GM13977 (cell line): ENCODE measurements around the gene DELE1.

Experiments
- DNase-seq: peaks from one replicate; pipeline ENCODE4 v3.0.0; 2012; ENCODE audit warnings: low spot score
- in situ Hi-C: fragments of 300-500 bp; cut with MboI; formaldehyde crosslinking; loops from one replicate; pipeline ENCODE4 v1.12.0; 2022; ENCODE audit warnings: low sequenced_read_pairs, low pct_unique_long_range_greater_than_20kb, mixed read lengths, inconsistent platforms; ENCODE audit not compliant: unreplicated experiment
- TF ChIP-seq, protein P1 (sequence below): IDR thresholded peaks from 2 replicates; pipeline ENCODE4 v1.5.1; 2012; ENCODE audit warnings: mild to moderate bottlenecking, control low read depth; ENCODE audit not compliant: insufficient read depth; ENCODE audit errors: extremely low read depth, missing control alignments

Gene DELE1

DNA sequence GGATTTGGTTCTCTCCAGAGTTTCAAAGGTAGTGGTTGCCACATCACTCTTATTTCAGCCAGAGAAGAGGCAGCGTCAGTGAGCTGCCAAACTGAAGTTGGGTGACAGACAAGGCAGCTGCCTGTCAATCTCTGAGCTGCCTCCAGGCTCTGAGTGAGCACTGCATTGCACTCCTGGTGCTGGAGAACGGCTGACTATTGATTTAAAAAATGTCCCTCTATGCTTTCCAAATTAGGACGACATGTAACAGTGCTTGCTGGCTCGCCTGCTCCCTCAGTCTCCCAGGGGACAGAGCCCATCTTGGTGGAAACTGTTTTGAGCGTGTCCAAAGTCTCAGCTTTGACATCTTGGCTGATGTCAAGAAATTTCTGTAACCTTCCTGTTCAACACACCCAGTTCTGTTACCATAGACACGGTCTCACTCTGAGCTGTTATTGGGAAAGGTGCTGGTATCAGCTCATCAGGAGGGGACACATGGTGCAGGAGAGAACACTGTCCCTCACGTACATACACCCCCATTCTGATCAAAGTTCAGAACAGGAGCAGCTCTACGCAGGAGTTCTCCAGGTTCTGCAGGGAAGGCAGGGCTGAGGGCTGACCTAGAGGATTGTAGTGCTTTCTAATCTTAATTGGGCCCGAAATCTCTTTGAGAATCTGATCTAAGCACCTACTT lies 18.6 kb downstream of the DELE1 start:
- in situ Hi-C loops: no loop called here
- TF ChIP-seq, protein P1, sequence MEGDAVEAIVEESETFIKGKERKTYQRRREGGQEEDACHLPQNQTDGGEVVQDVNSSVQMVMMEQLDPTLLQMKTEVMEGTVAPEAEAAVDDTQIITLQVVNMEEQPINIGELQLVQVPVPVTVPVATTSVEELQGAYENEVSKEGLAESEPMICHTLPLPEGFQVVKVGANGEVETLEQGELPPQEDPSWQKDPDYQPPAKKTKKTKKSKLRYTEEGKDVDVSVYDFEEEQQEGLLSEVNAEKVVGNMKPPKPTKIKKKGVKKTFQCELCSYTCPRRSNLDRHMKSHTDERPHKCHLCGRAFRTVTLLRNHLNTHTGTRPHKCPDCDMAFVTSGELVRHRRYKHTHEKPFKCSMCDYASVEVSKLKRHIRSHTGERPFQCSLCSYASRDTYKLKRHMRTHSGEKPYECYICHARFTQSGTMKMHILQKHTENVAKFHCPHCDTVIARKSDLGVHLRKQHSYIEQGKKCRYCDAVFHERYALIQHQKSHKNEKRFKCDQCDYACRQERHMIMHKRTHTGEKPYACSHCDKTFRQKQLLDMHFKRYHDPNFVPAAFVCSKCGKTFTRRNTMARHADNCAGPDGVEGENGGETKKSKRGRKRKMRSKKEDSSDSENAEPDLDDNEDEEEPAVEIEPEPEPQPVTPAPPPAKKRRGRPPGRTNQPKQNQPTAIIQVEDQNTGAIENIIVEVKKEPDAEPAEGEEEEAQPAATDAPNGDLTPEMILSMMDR: no peak
- DNase-seq: no peak

DNA sequence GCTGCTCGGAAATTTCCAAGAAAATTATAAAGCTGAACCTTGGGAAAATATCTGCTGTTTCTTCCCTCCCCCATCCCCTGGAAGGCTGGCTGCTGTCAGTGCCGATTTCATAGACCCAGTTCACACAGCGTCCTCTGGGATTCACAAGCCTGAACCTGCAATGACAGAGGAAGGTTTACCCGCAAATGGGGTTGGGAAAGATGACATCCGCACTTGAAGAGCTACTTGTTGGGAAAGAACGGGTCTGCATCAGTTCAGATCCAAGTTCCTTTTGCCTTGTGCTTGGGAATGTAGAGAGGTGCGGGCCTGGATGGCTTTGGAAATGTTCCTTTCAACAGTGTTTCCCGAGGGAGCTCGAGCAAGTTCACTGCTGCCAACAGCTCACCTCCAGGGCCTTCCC lies 20.4 kb downstream of the DELE1 start:
- TF ChIP-seq, protein P1: no peak
- in situ Hi-C loops: no loop called here
- DNase-seq: no peak

DNA sequence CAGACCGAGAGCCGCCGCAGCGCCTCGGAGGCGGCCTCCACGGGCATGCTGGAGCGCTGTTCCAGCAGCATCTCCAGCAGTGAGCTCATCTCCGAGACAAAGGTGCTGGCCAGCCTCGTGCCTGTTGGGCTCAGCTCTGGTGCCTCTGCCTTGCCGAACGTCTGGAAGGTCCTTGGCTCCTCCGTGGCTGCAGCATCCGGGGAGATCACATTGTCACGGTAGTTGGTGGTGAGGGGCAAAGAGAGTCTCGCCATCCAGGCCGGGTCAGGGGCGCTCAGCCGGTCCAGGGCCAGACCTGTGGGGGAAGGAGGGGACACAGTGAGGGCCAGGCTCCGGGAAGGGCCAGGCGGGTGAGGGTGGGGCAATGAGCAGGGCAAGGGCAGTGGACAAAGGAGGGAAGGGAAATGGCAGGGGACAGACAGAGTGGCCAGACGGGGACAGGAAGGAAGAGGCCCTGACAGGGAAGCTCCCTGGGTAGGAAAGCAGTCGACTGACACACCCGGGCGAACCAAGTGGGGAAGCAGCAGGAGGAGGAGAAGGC lies 21.9 kb downstream of the DELE1 start:
- TF ChIP-seq, protein P1: no peak
- in situ Hi-C loops: no loop called here
- DNase-seq: no peak

DNA sequence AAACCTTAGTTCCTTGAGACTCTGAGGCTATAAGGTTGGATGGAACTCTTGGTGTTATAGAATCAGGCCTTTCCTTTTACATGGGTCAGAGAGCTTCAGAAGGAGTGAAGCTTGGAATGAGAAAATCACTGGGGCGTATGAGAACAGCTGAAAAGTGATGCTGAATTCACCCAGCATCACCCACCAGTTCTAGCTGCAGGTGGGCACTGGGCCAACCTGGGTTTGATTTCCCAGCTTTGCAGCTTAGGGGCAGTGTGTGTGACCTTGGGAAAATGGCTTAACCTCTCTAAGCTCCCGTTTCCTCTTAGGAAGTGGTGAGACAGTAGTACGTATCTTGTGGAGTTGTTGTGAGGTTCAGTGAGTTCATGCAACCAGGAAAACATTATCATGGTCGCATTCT lies 23.6 kb downstream of the DELE1 start:
- in situ Hi-C loops: no loop called here
- TF ChIP-seq, protein P1: no peak
- DNase-seq: no peak

DNA sequence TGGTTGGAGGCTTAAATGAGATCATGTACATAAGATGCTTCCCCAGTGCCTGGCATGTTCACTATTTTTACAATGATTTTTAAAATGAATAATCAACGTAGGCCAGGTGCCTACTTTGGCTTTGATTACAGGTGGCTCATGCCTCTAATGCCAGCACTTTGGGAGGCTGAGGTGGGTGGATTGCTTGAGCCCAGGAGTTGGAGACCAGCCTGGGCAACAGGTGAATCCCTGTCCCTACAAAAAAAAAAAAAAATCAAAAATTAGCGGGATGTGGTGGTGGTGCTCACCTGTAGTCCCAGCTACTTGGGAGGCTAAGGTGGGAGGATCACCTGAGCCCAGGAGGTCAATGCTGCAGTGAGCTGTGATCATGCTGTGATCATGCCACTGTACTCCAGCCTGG lies 25.1 kb downstream of the DELE1 start:
- no peak for DNase-seq
- in situ Hi-C loops: no loop called here
- TF ChIP-seq, protein P1: no peak

DNA sequence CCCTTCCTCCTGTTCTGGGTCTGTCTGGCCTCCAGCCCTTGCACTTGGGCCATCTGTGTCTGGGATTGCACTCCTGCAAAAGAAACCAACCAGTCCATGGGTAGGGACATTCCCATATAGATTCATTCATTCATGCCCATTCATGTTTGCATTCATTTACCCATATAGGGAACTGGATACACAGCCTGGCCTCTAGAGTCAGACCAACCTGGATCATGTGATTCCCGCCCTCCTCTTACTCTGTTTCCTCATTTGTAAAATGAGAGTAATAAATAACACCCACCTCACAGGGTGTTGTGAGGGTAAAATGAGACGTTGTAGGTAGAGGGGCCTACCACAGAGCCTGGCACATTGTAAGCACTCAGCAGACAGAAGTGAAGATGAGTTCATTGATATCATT lies 25.8 kb downstream of the DELE1 start:
- TF ChIP-seq, protein P1: no peak
- DNase-seq: no peak
- in situ Hi-C loops: no loop called here
